Cardiac muscle cell (in vitro differentiated cells and primary cell): ENCODE results near the gene FGD4. TPM values are rescaled to one million over a fixed set of nuclear protein-coding genes. Genes with fewer than 3 reads are reported as not detected.

Experiments
- DNase-seq, 2 donors: peaks; one replicate each; pipeline versions ENCODE4 v3.0.0 to v3.0.0-alpha.2; 2010 to 2017; ENCODE audit warnings: low read depth in 1 of 2, low spot score in 1 of 2
- H3K27ac ChIP-seq: fragments of 200-600 bp; sonication (generic); 2 replicates; pipeline ENCODE4 v1.5.1; 2016
- H3K27me3 ChIP-seq: fragments of 200-600 bp; sonication (generic); 2 replicates; pipeline ENCODE4 v1.6.0; 2016; ENCODE audit warnings: control low read depth
- H3K36me3 ChIP-seq: fragments of 200-600 bp; sonication (generic); 2 replicates; pipeline ENCODE4 v1.5.1; 2016; ENCODE audit warnings: control low read depth
- H3K4me1 ChIP-seq: fragments of 200-600 bp; sonication (generic); 2 replicates; pipeline ENCODE4 v1.8.1; 2017; ENCODE audit warnings: low read depth, mild to moderate bottlenecking, mixed run types
- H3K4me3 ChIP-seq: fragments of 200-600 bp; sonication (generic); 2 replicates; pipeline ENCODE4 v1.5.1; 2016; ENCODE audit warnings: mild to moderate bottlenecking
- H3K9me3 ChIP-seq: fragments of 200-600 bp; sonication (generic); 2 replicates; pipeline ENCODE4 v1.5.1; 2017; ENCODE audit warnings: low read depth, mild to moderate bottlenecking, control low read depth
- polyA plus RNA-seq: library from polyadenylated mRNA; unstranded; fragments of >200 nt; fragmentation: Nextera tagmentation; extraction: Ambion mirVana; gene quantifications from 2 replicates; pipeline ENCODE4 v1.2.1, GENCODE V29; 2016
- total RNA-seq: library from RNA; depleted of rRNA; stranded (reverse); fragments of >200 nt; gene quantifications from 2 replicates; pipeline ENCODE4 v1.2.3, GENCODE V29; 2016
- TF ChIP-seq, protein P1 (sequence below): IDR thresholded peaks from 2 replicates; pipeline ENCODE4 v1.5.1; 2012; ENCODE audit warnings: low read depth, mild to moderate bottlenecking, low read length

The FGD4 gene
- total and polyA plus RNA-seq, 2 experiments from 2014 or later: 2.5 to 7.3 TPM

DNA sequence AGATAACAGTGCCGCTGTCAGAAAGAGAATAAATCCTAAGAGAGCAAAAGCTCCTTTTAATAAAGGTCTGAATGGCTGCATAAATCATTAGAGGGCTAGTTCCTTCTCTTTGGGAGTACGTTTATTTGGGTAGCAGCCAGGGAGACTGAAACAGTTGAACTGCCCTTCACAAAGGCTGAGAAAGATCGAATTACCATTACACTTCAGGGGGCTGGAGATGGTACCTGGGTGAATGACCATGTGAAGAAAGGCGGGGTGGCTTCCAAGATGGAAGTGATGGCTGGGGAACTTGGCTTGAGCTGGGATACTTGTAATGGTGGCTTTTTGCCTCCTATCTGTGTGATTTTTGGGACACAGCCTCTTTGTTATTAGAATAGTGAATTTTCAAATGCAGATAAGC, 1.7 kb upstream of the FGD4 start:
- no peak overlapping the region for H3K27ac ChIP-seq
- H3K4me3 ChIP-seq: no peak overlapping the region
- no peaks in the 10 kb centered on the region for H3K9me3 ChIP-seq
- H3K27me3 ChIP-seq: peaks cover 14% of the 10 kb centered on the region
- TF ChIP-seq, protein P1, sequence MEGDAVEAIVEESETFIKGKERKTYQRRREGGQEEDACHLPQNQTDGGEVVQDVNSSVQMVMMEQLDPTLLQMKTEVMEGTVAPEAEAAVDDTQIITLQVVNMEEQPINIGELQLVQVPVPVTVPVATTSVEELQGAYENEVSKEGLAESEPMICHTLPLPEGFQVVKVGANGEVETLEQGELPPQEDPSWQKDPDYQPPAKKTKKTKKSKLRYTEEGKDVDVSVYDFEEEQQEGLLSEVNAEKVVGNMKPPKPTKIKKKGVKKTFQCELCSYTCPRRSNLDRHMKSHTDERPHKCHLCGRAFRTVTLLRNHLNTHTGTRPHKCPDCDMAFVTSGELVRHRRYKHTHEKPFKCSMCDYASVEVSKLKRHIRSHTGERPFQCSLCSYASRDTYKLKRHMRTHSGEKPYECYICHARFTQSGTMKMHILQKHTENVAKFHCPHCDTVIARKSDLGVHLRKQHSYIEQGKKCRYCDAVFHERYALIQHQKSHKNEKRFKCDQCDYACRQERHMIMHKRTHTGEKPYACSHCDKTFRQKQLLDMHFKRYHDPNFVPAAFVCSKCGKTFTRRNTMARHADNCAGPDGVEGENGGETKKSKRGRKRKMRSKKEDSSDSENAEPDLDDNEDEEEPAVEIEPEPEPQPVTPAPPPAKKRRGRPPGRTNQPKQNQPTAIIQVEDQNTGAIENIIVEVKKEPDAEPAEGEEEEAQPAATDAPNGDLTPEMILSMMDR: no peak
- no peak for DNase-seq
- H3K36me3 ChIP-seq: no peaks in the 10 kb centered on the region
- H3K4me1 ChIP-seq: no peaks in the 10 kb centered on the region

DNA sequence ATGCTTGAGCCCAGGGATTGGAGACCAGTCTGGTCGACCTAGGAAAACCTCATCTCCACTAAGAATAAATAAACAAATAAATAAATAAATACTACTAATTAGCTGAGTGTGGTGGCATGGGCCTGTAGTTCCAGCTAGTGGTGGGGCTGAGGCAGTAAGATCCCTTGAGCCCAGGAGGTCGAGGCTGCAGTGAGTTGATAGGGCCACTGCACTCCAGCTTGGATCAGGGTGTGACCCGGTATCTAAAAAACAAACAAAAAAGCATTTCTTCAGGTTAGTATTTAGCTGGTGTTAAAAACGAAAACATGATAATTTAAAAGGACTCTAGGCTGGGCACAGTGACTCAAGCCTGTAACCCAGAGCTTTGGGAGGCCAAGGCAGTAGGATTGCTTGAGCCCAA, 1.2 kb upstream of the FGD4 start:
- H3K4me3 ChIP-seq: no peak overlapping the region
- H3K4me1 ChIP-seq: no peaks in the 10 kb centered on the region
- H3K27ac ChIP-seq: no peak overlapping the region
- no peaks in the 10 kb centered on the region for H3K36me3 ChIP-seq
- peaks cover 14% of the 10 kb centered on the region for H3K27me3 ChIP-seq
- no peak for DNase-seq
- H3K9me3 ChIP-seq: no peaks in the 10 kb centered on the region
- TF ChIP-seq, protein P1: no peak

DNA sequence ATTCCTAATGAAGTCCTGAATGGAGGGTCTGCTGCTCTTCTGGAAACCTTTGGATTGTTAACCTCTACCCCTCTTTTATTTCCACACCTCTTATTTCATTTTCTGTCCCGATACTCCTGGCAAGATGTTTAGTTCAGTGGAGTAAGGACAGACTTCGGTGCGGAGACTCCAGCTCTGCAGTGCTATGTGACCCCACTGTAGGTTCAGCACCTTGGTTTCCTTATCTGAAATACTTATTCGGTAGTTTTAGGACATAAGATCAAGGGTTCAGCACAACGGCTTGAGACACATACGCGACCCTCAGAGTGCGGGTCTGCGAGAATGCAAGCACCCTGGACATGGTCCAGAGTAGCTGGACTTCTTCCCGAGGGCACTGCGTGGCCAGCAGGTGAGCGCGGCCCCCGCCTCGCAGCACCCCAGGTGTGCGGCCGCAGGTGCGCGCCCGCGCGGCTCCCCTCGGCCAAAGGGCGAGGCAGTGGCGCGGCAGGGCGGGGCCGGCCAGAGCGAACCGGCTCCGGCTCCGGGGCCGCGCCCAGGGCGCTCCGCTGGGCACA, 465 bp upstream of the FGD4 start:
- H3K27ac ChIP-seq: no peak overlapping the region
- no peaks in the 10 kb centered on the region for H3K9me3 ChIP-seq
- peaks cover 14% of the 10 kb centered on the region for H3K27me3 ChIP-seq
- no peaks in the 10 kb centered on the region for H3K36me3 ChIP-seq
- DNase-seq: no peak
- no peaks in the 10 kb centered on the region for H3K4me1 ChIP-seq
- peak overlapping the region; percentile 72 for H3K4me3 ChIP-seq
- TF ChIP-seq, protein P1: no peak

DNA sequence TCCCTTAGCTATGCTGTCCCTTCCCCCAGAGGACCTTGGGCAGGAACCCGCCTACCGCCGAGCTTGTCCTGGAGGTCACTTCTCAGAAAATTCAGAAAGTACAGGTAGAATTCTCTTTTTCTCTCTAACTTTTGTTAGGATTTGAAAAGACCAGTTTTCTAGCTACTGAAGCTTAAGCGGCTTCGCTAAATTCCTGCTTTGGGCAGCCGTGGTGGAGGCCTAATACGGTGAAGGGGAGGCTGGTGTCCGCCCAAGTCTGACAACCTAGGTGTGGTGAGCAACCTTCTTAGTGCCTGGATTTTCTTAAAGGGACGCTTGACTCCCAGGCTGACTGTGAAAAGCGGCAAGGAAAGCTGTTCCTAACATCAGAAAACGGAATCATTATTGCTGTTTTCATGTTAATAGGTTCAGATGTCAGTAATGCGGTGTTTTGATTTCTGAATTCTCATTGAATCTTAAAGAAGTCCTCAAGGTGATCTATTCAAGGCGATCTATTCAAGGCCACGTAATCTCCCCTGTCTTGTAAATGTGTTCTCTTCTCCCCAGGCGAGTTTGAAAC, 835 bp downstream of the FGD4 start:
- peaks cover 14% of the 10 kb centered on the region for H3K27me3 ChIP-seq
- H3K4me3 ChIP-seq: peak overlapping the region; percentile 72
- no peaks in the 10 kb centered on the region for H3K4me1 ChIP-seq
- H3K27ac ChIP-seq: no peak overlapping the region
- no peaks in the 10 kb centered on the region for H3K36me3 ChIP-seq
- TF ChIP-seq, protein P1: no peak
- peak in 1 of 2 donors; percentile 38 for DNase-seq
- H3K9me3 ChIP-seq: no peaks in the 10 kb centered on the region

DNA sequence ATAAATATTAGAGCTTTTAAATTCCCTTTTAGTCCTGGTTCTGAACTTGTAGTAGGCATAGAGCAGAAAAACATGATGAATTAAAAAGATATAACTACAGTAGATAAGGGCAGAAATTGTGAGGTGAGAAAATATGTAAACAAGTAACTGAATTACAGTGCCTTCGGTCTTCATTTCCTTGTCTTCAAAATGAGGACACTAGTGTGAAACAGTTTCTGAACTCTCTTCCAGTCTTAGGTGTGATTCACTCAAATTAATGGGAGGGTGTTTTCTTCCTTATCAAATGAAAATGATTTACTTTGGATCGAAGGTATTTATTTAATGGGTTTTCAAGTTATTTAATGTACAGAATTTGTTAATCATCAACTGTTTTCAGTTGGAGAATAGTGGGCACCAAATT, 1.5 kb downstream of the FGD4 start:
- Histone ChIP-seq H3K27me3 (peaks cover 14% of the 10 kb centered on the region), H3K27ac (no peak overlapping the region), H3K4me1 (no peaks in the 10 kb centered on the region), H3K4me3 (no peak overlapping the region), H3K9me3 (no peaks in the 10 kb centered on the region), H3K36me3 (no peaks in the 10 kb centered on the region)
- DNase-seq: no peak
- TF ChIP-seq, protein P1: no peak

DNA sequence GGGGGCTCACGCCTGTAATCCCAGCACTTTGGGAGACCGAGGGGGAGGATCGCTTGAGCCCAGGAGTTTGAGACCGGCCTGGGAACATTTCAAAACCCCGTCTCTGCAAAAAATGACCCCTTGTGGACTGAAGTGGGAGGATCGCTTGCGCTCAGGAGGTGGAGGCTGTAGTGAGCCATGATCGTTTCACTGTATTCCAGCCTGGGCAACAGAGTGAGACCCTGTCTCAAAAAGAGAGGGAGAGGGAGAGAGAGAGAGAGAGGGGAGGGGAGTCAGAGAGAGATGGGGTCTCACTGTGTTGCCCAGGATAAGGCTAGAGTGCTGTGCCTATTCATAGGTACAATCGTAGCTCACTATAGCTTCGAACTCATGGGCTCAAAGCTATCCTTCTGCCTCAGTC, 2.8 kb downstream of the FGD4 start:
- Histone ChIP-seq H3K9me3 (no peaks in the 10 kb centered on the region), H3K27ac (no peak overlapping the region), H3K36me3 (no peaks in the 10 kb centered on the region), H3K4me3 (no peak overlapping the region), H3K4me1 (no peaks in the 10 kb centered on the region), H3K27me3 (peaks cover 14% of the 10 kb centered on the region)
- TF ChIP-seq, protein P1: no peak
- no peak for DNase-seq
